ENCODE results near the gene LOXL3.
A peak's percentile ranks its signal among the peaks of the same experiment; 100 is the strongest.

LOXL3 gene

GRCh38 chr2:74526649-74527230, 27.0 kb downstream of the LOXL3 start:
- no peak for DNase-seq

GRCh38 chr2:74525717-74526648, 27.8 kb downstream of the LOXL3 start, which contains the start of gene DQX1:
DQX1 (minus strand) TSS chr2:74526231; CDS start chr2:74525729, 502 bp downstream.
- peak; percentile 37 to 74 (median 66) for DNase-seq

GRCh38 chr2:74524955-74525716, 28.6 kb downstream of the LOXL3 start:
- no peak for DNase-seq

- DNase-seq, result no peak
Observed at GRCh38 chr2:74524005-74524404, 29.7 kb downstream of the LOXL3 start.

GRCh38 chr2:74522516-74522915, 31.2 kb downstream of the LOXL3 start:
- no peak for DNase-seq

- DNase-seq, result no peak
Observed at GRCh38 chr2:74516650-74517049, 37.1 kb downstream of the LOXL3 start.

GRCh38 chr2:74515981-74516633, 37.6 kb downstream of the LOXL3 start:
- DNase-seq, result peak; percentile 50 to 76 (median 64)

- peak in 1 of 4 experiments; percentile 15 for DNase-seq
Observed at GRCh38 chr2:74515271-74515980, 38.3 kb downstream of the LOXL3 start.

- peak in 3 of 4 experiments; percentile 18 to 46 (median 39) for DNase-seq
Observed at GRCh38 chr2:74514368-74515270, 39.1 kb downstream of the LOXL3 start, which contains the start of gene TLX2. TLX2 (plus strand) TSS chr2:74514450; CDS start chr2:74514807, 357 bp downstream.

- DNase-seq, result no peak
Observed at GRCh38 chr2:74513605-74514367, 40.0 kb downstream of the LOXL3 start.

- DNase-seq, result no peak
Observed at GRCh38 chr2:74512744-74513604, 40.8 kb downstream of the LOXL3 start.

GRCh38 chr2:74511104-74511989, 42.4 kb downstream of the LOXL3 start:
- no peak for DNase-seq

GRCh38 chr2:74510272-74510671, 43.5 kb downstream of the LOXL3 start:
- DNase-seq, result no peak

- no peak for DNase-seq
Observed at GRCh38 chr2:74507926-74508520, 45.7 kb downstream of the LOXL3 start.

- peak; percentile 98 to 99 (median 99) for DNase-seq
Observed at GRCh38 chr2:74507145-74507925, 46.4 kb downstream of the LOXL3 start, which contains the start of gene PCGF1. PCGF1 (minus strand) TSS chr2:74507695; CDS start chr2:74507668, 27 bp downstream.
